Tibial artery (tissue), 4 donors: ENCODE data around the gene TMEM127.
A peak's percentile ranks its signal among the peaks of the same experiment; 100 is the strongest.

ENCODE experiments used
- DNase-seq, 2 donors: peaks; one replicate each; pipeline ENCODE4 v3.0.0-alpha.2; 2019
- H3K27ac ChIP-seq, 2 donors: fragments of 200-600 bp; sonication (generic) in 1 of 2; 1 replicate in 1 of 2; 2 replicates in 1 of 2; pipeline ENCODE4 v1.5.1; 2018 to 2019; ENCODE audit warnings: mild to moderate bottlenecking in 1 of 2
- H3K27me3 ChIP-seq, 2 donors: fragments of 200-600 bp; sonication (generic) in 1 of 2; one replicate each; pipeline versions ENCODE4 v1.5.1 to v1.6.0; 2016 to 2019
- H3K36me3 ChIP-seq, 3 donors: fragments of 200-600 bp; sonication (generic) in 2 of 3; one replicate each; pipeline ENCODE4 v1.5.1; 2016 to 2019; ENCODE audit warnings: mild to moderate bottlenecking in 2 of 3
- H3K4me1 ChIP-seq, 4 donors: fragments of 200-600 bp; sonication (generic) in 2 of 4; 1 replicate in 3 of 4; 2 replicates in 1 of 4; pipeline ENCODE4 v1.5.1; 2016 to 2019
- H3K4me3 ChIP-seq, 2 donors: fragments of 200-600 bp; sonication (generic) in 1 of 2; 1 replicate in 1 of 2; 2 replicates in 1 of 2; pipeline ENCODE4 v1.5.1; 2018 to 2019; ENCODE audit warnings: mild to moderate bottlenecking in 2 of 2
- H3K9me3 ChIP-seq, 3 donors: fragments of 200-600 bp; sonication (generic) in 1 of 3; one replicate each; pipeline ENCODE4 v1.5.1; 2016 to 2019
- CTCF ChIP-seq, 2 experiments: fragments of 200-600 bp in 1 of 2; fragments of 450-650 bp in 1 of 2; IDR thresholded peaks; one replicate each; pipeline ENCODE4 v1.5.1; 2017 to 2019; ENCODE audit warnings: antibody characterized with exemption in 2 of 2, mild to moderate bottlenecking in 1 of 2, moderate library complexity in 1 of 2
- intact Hi-C: fragments of 100-400 bp; cut with DNase I; formaldehyde crosslinking; loops from one replicate; pipeline ENCODE4 v1.15.0; 2023; ENCODE audit warnings: low total_unique reads

TMEM127 gene

GRCh38 chr2:96267159-96267971 lies 1.6 kb upstream of the TMEM127 start:
- no peaks in the 10 kb centered on the region for H3K27me3 ChIP-seq
- H3K4me1 ChIP-seq, result peaks cover 0 to 41% (median 33%) of the 10 kb centered on the region in 4 donors
- H3K36me3 ChIP-seq, result peaks cover 28 to 49% (median 44%) of the 10 kb centered on the region in 3 donors
- intact Hi-C loops, result loop anchor here (2.0 to 10.0 kb wide), 3 partner anchors 37 to 237 kb away; partner anchors contain the start of genes NEURL3, SNRNP200 and STARD7
- TF ChIP-seq CTCF (IDR thresholded peaks at IDR 0.05), result no peak
- H3K27ac ChIP-seq, result peak overlapping the region in 1 of 2 donors; percentile 97
- no peaks in the 10 kb centered on the region for H3K9me3 ChIP-seq
- no peak for DNase-seq
- H3K4me3 ChIP-seq, result peak overlapping the region; percentile 70 to 97

GRCh38 chr2:96265349-96265839 lies 403 bp downstream of the TMEM127 start:
- intact Hi-C loops, result loop anchor here (5.0 to 10.0 kb wide), 2 partner anchors 58 to 239 kb away; partner anchors contain the start of genes NEURL3 and STARD7
- H3K4me1 ChIP-seq, result peaks cover 0 to 60% (median 49%) of the 10 kb centered on the region in 4 donors

GRCh38 chr2:96264656-96265348 lies 995 bp downstream of the TMEM127 start:
- Histone ChIP-seq H3K9me3 (no peaks in the 10 kb centered on the region), H3K4me3 (peak overlapping the region; percentile 70 to 97), H3K27me3 (no peaks in the 10 kb centered on the region), H3K27ac (peak overlapping the region; percentile 88 to 97), H3K4me1 (peaks cover 4 to 66% (median 55%) of the 10 kb centered on the region in 4 donors), H3K36me3 (peaks cover 14 to 30% (median 22%) of the 10 kb centered on the region in 3 donors)
- intact Hi-C loops, result loop anchor here (5.0 to 10.0 kb wide), 2 partner anchors 58 to 240 kb away; partner anchors contain the start of genes NEURL3 and STARD7
- no peak for DNase-seq
- no peak for TF ChIP-seq CTCF (IDR thresholded peaks at IDR 0.05)

More at GRCh38 chr2:96265349-96265839, 403 bp downstream of the TMEM127 start:
- Histone ChIP-seq H3K4me3 (peak overlapping the region; percentile 70 to 97), H3K27me3 (no peaks in the 10 kb centered on the region), H3K27ac (peak overlapping the region; percentile 88 to 97), H3K9me3 (no peaks in the 10 kb centered on the region), H3K36me3 (peaks cover 18 to 36% (median 26%) of the 10 kb centered on the region in 3 donors)
- DNase-seq, result peak; percentile 52 to 84
- no peak for TF ChIP-seq CTCF (IDR thresholded peaks at IDR 0.05)

GRCh38 chr2:96264086-96264485 lies 1.7 kb downstream of the TMEM127 start:
- Histone ChIP-seq H3K4me1 (peaks cover 11 to 73% (median 62%) of the 10 kb centered on the region in 4 donors), H3K9me3 (no peaks in the 10 kb centered on the region), H3K4me3 (peak overlapping the region; percentile 70 to 97), H3K27ac (peak overlapping the region; percentile 88 to 97), H3K27me3 (no peaks in the 10 kb centered on the region), H3K36me3 (peaks cover 12 to 23% (median 16%) of the 10 kb centered on the region in 3 donors)
- DNase-seq, result no peak
- TF ChIP-seq CTCF (IDR thresholded peaks at IDR 0.05), result no peak
- intact Hi-C loops, result loop anchor here (10.0 kb wide), 1 partner anchor 241 kb away; the partner anchor contains the start of gene NEURL3

GRCh38 chr2:96262306-96262705 lies 3.5 kb downstream of the TMEM127 start:
- Histone ChIP-seq H3K4me1 (peaks cover 13 to 86% (median 74%) of the 10 kb centered on the region in 4 donors), H3K36me3 (peaks cover 0 to 13% (median 0%) of the 10 kb centered on the region in 3 donors), H3K27ac (peak overlapping the region; percentile 83 to 89), H3K4me3 (no peak overlapping the region), H3K9me3 (no peaks in the 10 kb centered on the region), H3K27me3 (no peaks in the 10 kb centered on the region)
- no peak for DNase-seq
- TF ChIP-seq CTCF (IDR thresholded peaks at IDR 0.05), result no peak
- intact Hi-C loops, result loop anchor here (10.0 kb wide), 1 partner anchor 242 kb away; the partner anchor contains the start of gene NEURL3
